NCI-H2029 (cell line): ENCODE results near the gene S100A7A.
"Not testable (repeated sequence)": the region's sequence is repeated elsewhere in the genome, so short reads cannot be mapped to it uniquely, and the experiment has no call there.

Source experiments
- DNase-seq: peaks from one replicate; lab custom pipeline; 2025; lab: John Stamatoyannopoulos, UW

Gene S100A7A

DNA sequence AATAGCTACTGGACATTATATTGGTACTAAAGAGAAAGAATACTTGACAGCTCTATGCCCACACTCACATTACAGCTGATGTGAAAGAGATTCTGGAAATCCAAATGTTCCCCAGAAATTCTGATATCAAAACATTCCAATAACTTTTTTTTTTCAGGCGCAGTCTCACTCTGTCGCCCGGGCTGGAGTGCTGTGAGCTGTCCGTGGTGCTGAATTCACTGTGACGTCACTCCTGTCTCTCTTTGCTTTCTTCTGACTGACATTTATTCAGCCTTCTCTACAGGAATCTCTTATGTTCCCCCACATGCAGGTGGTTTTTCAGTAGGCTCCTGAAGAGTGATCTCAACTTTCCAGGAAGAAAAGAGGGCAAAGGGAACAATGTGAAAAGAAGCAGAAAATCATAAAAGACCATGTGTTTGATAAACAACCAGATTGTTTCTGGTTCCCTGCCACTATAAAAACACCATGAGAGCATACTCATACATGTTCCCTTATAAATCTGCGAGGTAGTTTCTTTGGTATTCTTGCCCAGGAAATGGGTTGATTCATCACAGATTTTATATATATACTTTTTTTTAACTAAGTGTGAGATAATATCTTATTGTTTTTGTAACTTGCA is 6.2 kb downstream of the S100A7A start:
- no peak for DNase-seq

DNA sequence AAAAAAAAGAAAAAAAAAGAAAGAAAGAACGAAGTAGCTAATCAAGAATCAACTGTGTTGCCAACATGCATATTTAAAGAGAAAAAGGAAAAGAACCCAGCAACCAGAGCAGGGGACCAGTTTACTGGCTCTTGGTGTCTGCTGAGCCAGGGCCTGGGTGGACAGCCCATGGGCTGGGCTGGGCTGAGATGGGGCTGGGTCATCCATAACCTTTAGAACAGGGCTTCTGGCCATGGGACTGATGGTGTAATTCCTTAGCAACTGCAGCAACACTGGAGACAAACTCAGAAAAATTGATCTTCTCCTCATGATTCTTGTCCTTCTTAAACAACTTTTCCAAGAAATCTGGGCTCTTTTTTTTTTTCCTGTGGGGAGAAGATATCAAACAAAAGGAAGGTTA is 10.5 kb downstream of the S100A7A start:
- no peak for DNase-seq

DNA sequence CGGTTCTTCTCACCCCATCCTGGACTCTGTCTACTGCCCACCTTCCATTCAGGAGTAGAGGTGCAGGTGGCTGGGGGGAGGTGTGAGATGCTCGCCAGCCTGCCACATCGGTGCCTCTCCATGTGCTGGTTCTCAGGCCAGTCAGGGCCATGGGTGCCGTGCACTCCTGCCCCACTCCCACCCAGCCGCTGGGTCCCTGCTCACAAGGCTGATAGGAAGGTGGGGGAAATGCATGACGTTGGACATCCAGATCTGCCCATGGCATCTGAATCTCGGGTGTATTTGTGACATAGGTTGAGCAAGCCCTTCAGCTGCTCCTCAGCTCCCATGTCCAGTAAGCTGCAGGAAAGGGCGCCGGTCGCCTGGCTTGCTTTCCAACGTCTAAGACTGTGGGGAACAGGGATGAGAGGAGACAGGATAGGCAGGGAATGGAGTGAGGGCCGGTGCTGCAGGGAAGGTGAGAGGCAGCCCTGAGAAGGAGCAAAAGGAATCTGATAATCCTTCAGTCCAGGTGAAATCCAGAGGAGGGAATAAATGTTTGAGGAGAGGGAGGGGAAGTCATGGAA is 11.8 kb downstream of the S100A7A start:
- DNase-seq = no peak

DNA sequence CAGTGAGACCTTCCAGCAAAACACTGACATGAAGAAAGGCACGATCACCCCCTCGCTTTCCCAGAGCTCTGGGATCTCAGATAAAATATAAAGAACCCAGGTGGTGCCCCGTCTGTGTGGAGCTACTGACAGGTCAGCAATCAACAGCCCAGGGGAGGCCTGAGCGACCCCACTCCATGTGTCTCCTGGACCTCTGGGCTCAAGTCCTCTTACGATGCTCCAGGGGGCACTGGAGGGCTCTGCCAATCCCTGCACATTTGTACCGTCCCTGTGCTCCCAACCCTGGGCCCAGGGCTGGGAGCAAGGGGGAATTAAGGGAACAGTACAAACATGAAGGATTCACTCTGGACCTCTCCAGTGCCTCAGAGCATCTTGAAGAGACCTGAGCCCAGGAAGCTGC is 12.5 kb downstream of the S100A7A start:
- DNase-seq = no peak

DNA sequence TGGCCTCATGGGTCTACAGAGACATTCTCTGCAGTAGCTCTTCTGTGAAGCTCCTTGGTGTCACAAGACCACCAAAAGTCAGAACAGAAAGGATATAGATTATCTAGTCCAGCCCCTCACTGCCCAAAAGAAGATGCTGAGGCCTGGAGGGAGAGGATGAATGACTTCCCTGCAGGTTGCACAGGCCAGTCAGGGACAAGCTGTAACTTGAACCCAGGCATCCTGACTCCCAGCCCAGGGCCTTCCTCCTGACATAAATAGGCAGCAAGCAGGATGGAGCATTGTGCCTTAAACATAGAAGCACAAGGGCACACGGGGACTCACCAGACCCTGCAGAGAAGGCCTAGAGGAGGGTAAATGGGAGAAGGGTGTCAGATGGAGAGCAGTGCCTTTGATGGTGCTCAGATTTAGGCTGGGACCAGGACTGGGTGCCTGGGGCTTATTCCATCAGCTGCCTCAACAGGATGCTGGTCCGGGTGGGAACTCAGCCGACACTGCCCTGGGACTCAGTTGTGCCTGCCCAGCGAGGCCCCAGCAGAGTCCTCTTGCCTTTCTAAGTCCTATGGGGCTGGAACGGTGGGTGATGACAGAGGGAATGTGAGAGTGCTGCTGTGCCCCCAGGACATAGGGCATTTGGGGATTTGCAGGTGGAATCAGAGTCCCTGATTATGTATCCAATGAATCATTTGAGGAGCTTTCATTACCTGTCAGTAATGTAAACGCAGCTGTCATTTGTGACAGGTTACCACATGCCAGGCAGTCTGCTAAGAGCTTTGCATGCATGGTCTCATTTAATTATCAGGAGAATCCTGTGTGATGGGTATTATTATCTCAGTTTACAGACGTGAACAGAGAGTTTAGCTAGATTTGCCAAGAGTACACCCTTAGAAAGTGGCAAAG is 13.2 kb downstream of the S100A7A start:
- DNase-seq = no peak

DNA sequence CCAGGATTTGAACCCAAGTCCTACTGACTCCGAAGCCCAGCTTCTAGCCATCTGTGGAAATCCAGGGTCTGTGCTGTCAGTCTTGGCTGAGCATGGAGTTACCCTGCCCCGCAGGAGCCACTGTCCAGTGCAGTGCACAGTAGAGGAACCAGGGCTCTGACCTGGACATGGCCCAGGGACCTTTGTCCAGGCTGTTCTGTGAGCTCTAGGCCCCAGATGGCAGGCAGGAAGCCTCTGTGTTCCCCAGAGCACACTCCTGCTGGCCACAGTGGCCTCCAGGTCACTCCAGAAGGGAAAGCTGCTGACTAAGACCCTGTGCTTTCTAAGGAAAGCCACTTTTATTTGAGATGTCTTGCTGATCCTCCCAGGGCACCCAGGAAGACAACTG is 13.8 kb downstream of the S100A7A start:
- DNase-seq = no peak

DNA sequence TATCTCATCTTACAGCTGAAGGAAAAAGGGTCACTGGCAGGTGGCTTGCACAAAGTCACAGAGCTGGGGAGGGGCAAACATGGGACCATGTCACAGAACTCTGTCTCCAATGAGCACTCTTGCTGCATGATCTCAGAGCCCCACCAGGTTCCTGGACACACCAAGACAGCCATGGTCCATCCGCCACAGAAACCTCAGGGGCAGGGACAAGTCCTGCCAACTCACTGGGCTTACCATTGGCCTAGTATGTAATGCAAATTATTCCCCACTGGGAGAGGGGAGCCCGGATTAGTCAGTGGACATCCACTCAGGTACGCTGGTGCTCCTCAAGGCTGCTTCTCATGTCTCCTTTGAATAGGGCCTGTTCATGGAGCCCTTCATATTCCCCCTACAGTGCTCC is 14.2 kb downstream of the S100A7A start:
- no peak for DNase-seq

DNA sequence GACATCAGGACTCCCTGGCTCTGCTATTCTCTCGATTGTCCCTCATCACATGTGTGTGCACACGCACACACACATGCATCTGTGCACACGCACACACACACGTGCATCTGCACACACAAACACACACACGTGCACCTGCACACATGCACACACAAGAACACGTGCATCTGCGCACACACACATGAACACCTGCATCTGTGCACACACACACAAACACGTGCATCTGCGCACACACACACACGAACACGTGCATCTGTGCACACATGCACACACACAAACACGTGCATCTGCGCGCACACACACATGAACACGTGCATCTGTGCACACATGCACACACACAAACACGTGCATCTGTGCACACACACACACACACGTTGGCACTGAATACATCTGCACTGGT is 14.7 kb downstream of the S100A7A start:
- DNase-seq = no peak

DNA sequence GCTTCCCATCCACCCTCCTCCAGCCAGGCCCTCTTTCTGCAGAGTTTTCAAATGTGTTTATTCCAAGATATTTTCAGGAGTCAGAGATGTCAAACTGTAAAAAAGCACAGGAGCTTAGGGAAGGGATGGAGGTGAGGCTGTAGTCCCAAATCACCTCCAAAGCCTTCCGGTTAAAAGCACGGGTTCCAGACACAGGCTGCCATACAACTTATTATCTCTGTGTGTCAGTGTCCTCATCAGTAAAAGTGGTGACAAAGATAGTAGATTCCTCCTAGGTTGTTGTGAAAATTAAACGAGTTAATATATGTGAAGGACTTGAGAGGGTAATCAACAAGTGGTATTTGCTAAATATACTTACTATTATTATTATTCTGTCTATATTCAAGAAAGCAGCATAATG is 15.1 kb downstream of the S100A7A start:
- DNase-seq = no peak

DNA sequence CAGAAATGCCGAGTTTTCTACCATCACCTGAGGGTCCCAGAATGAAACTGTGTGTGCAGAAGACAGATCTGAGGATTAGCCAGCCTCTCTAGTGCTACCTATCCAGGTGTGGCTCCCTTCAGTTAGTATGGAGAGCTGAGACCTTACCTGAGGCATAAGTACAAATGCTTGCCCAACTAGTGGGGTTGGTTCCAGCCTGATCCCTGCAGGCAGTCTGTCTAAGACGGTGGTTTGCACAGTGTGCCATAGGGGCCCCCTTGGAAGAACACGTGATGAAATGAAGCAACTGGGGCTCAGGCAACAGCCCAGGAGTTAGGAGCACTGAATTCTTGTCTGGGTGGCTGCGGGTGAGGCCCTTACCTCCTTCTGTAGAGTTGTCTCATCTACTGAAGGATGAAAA is 15.6 kb downstream of the S100A7A start:
- no peak for DNase-seq

DNA sequence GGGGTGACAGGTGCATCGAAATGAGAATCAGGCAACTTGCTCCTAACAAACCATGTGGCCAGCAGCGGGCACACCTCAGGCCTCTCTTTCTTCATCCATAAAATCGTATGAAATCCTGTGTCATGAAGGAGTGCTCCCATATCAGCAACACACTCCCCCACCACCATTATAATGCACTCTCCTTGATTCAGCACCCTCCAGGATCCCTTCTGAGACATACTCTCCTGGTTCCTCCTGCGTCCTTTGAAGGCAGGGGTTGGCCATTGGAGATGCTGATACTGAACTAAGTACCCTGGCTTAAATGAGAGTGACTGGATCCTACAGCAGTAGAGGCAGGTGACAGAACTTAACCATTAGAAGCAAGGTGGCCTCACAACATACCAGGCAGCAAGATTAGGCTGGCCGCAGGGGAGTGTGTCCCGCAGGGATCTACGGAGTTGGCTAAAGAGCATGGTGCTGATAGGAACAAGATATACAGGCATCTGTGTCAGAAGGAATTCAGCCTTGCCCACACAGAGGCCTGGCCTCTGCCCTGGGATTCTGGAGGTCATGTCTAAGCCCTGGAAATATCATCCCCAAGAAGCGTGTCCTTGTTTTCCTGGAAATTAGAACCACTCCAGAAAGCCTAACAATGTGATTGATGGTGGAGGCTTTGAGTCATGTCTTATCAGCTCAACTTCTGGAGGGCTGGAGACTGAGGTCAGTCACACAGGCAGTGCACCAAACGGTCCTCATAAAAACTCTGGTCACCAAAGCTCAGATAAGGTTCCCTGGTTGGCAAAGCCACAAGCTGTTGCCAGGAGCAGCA is 16.8 kb downstream of the S100A7A start:
- DNase-seq = no peak

DNA sequence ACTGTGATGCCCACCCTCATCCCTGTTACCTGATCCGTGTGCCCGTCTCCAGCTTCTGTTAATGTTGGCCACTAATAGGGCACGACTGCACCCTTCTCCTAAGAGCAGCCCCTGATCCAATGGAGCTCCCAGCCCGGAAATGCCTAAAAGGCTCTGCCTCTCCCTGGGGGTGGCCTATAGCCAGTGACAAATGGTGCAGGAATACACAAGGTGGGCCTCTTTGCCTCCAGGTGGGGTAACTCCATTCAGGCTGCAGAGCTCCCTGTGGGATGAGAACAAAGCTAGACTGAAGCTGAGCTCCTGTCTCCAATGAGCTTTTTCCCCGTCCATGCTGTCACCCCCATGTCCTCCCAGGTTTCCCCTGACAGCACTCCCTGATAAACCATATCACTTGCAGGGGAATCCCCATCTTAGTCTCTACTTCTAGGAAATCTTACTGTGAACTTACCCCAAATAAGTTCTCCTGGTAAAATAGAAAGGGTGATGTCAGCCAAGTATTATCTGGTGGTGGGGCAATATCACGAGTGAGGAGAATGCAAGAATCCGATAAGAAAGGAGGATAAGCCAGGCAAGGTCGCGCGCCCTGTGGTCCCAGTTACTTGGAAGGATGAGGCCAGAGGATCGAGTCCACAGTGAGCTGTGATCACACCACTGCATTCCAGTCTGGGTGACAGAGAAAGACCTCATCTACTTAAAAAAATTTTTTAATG is 18.6 kb downstream of the S100A7A start:
- DNase-seq = no peak

DNA sequence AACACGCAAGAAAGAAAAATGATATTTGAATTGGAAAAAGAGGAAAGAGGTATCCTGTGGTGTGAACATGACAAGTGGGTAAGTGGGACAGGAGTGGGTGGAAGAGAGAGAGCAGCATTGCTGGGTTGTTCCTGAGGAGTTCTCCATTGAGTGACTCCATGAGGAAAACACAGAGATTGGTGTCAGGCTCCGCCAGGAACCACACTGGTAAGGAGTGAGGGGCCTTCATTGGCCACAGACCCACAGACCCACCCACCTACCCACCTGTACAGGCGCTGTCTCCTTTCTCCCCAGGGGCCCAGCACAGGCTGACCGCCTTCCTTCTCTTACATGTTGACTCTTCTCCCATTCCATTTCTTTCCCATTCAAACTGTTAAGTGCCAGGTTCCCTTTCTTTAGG is 20.9 kb downstream of the S100A7A start:
- no peak for DNase-seq

DNA sequence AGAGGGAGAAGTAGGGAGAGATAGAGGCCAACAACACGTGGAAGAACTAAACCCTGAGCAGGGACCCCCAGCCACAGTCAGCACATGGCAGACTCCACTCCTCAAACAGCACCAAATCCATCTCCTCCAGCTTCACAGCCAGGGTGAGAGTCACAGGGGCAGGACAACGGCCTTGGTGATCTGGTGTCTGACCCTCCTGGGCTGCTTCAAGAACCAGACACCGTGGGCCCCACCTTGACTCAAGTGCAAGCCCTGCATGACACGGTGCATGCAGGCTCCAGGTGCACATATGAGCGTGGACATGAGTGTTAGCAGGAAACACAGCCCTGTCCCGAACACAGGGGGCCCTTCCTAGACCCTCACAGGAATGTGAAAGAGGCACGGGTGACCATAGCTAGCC is 22.3 kb downstream of the S100A7A start:
- DNase-seq = no peak

DNA sequence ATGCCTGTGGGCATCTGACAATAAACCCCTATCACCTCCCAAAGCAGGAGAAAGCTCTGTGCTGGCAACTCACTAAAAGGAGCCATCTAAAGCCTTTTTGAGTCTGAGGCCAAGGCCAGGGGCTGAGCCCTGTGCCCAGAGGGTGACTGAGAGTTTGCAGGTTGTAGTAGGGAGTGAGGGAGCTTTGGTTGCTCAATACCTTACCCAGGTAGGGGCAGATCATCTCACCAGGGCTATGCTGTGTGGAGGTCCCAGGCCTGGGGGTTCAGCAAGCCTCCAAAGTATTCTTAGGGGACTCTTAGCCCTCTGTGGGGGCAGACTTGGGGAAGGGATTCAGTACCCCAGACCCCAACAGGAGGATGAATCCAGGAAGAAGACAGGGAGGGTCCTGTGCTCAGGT is 23.0 kb downstream of the S100A7A start:
- DNase-seq = no peak

DNA sequence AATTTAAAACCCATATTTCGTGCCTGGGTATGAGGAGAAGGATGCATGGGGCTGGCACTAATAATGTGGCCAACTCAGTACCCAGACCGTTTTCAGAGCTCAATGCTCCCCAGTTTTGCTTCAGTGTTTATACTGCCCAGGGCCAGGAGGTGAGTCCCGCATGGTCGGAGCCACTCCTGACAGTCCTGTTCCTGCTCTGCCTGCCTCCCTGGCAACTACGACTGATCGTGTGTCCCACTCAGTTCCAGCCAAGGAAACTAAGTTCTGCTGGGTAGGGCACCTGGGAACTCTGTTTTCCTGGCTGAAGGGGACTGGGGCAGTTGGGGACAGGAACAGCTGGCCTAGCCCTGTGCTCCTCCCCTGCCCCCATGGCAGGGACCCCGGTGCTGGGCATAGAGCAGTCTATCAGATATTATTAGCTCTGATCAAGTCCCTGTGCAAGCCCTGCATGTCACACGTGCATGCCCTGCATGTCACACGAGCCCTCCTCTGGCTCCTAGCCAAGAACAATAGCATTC is 25.0 kb downstream of the S100A7A start:
- DNase-seq = peak; percentile 77

DNA sequence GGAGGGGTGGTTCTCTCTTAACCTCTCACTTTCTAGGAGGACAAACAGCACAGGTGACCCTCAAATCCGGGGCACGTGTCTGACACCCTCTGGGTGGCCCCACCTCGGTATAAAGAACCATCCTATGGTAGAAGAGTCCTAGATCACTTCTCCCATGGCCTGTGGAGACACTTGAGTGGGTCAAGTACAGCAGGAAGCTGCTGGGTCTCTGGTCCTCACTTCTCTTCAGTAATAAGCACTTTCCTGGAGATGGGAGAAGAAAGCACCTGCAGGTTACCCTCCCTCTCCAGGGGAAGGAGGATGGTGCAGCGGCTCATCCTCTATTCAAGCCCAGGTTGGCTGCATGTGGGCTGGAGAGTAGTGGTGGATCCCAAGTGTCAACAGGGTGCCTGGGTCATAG is 27.2 kb downstream of the S100A7A start:
- DNase-seq = no peak

DNA sequence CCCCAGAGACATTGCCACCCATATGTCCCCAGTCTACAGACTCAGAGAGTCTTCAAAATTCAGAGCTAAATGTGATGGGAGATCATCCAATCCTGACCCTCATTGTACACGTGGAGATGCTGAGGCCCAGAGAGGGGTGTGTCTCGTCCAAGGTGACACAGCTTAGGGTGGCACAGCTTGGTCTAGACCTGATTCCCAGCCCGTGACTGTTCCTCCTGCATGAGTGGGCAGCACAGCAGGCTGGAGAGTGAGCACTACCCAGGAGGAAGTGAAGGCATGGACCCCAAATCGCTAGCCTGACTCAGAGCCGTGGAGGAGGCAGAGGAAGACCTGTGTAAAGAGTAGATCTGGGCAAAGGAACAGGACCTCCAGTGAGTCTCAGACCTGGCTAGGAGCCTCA is 27.8 kb downstream of the S100A7A start:
- DNase-seq = no peak

DNA sequence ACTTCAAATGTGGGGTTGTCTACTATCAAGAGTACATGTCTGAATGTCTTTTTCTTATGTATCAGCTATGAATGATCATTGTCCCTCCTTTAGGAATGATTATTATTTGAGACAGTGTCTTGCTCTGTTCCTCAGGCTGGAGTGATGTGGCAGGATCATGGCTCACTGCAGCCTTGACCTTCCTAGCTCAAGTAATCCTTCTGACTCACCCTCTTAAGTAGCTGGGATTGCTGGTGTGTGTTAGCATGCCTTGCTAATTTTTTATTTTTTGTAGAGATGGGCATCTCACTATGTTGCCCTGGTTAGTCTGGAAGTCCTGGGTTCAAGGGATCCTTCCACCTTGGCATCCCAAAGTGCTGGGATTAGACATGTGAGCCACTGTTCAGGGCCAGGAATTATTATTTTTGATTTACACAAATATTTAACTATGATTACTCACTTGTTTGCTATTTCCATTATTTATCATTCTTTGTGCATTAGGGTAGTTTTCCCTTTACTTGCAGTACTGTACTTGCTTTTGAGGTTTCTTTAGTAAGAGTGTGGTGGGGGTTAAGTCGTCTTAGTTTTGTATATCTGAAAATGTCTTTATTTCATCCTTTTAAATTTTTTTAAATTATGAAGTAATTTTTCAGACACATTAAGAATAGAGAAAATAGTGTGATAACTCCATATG is 31.3 kb downstream of the S100A7A start:
- no peak for DNase-seq

DNA sequence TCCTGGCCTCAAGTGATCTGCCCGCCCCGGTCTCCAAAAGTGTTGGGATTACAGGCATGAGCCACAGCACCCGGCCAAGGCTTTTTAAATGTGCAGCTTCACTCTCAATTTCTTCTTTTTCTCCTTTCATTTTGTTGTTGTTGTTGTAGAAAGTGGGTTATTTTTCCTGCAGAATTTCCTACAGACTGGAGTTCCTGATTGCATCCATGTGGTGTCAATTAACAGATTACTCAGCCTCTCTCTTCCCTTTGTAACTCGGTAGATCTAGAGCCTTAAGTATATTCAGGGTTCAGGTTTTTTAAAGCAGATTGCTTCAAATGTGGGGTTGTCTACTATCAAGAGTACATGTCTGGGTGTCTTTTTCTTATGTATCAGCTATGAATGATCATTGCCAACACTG is 32.5 kb downstream of the S100A7A start:
- not testable (repeated sequence) for DNase-seq

DNA sequence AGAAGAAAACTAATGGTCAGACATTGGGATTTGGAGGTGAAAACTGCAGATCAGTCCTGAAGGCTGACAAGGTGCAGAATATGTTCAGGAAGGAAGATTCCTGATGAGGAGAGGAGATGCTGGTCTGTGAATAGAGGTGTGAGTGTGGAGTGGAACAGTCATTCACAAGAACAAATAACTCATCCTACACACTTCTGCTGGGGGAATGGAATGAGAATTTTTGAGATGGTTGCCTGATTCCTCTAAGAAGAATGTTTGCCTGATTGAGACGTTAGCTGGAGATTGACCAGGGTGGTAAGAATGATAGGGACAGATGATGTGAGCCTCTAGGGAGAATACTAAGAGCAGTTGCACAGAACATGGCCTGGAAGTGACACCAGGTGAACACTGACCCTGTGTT is 40.1 kb downstream of the S100A7A start:
- DNase-seq = no peak
